Measurements from ENCODE around the gene RCBTB1.
"Not testable (repeated sequence)": the region's sequence is repeated elsewhere in the genome, so short reads cannot be mapped to it uniquely, and the experiment has no call there.

Gene RCBTB1

DNA sequence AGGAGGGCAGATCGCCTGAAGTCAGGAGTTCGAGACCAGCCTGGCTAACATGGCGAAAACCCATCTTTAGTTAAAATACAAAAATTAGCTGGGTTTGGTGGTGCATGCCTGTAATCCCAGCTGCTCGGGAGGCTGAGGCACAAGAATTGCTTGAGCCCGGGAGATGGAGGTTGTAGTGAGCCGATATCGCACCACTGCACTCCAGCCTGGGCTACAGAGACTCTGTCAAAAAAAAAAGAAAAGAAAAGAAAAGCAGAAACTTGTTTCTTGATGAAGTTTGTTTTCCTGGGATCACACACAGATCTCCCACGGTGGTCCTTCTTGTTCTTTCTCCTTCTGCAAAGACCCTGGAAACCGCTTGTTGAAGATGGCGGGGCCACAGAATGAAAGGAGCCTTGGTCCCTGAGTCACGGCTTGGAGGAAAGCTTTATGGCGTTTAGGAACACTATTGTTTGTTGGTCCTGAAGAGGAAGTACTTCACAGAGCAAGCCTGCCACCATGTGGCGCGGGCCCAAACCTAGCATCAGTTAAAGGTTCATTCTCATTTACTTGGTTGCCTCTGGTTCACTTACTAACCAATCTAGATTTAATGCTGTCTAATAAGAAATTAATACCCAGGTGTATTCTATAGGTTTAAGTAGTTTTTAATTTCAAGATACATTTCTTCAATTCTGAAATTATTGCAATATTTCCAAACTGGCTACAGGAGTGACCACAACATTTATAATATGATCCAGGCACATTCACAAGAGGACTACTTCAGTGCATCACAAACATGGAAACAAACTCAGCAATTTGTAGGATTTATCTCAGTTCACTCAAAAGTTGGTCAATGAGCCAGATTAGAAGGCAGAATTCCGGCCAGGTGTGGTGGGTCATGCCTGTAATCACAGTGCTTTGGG is 21.6 kb upstream of the RCBTB1 start:
- peak; percentile 39 for DNase-seq (ENCODE audit: low read depth, low spot score)

DNA sequence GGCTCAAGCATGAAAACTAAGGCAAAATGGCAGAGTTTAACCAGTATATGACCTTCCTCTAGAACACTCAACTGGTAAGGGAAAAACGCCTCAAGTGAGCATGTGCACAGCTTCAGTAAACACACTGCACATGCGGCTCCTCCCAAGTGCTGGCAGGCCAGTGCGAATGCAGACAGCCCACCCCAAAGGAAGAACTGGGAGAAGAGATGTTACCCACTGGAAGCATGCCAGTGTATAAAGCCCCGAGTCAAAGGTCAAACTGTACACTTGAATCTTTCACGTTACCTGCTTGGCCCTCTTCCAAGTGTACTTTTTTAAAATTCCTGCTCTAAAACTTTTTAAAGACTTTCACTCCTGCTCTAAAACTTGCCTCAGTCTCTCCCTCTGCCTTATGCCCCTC is 19.2 kb upstream of the RCBTB1 start:
- DNase-seq (ENCODE audit: low read depth, low spot score), result no peak

- DNase-seq (ENCODE audit: low read depth, low spot score), result not testable (repeated sequence)
Measured at GRCh38 chr13:49602615-49603014, 17.3 kb upstream of the RCBTB1 start.

- no peak for DNase-seq (ENCODE audit: low read depth, low spot score)
Measured at GRCh38 chr13:49602005-49602404, 16.6 kb upstream of the RCBTB1 start.

GRCh38 chr13:49597043-49597641 is 11.8 kb upstream of the RCBTB1 start:
- no peak for DNase-seq (ENCODE audit: low read depth, low spot score)

- DNase-seq (ENCODE audit: low read depth, low spot score), result no peak
Measured at GRCh38 chr13:49596221-49596620, 10.9 kb upstream of the RCBTB1 start.

- no peak for DNase-seq (ENCODE audit: low read depth, low spot score)
Measured at GRCh38 chr13:49594576-49594975, 9.2 kb upstream of the RCBTB1 start.

GRCh38 chr13:49593876-49594275 is 8.5 kb upstream of the RCBTB1 start:
- not testable (repeated sequence) for DNase-seq (ENCODE audit: low read depth, low spot score)

- DNase-seq (ENCODE audit: low read depth, low spot score), result not testable (repeated sequence)
Measured at GRCh38 chr13:49590714-49591113, 5.4 kb upstream of the RCBTB1 start.

DNA sequence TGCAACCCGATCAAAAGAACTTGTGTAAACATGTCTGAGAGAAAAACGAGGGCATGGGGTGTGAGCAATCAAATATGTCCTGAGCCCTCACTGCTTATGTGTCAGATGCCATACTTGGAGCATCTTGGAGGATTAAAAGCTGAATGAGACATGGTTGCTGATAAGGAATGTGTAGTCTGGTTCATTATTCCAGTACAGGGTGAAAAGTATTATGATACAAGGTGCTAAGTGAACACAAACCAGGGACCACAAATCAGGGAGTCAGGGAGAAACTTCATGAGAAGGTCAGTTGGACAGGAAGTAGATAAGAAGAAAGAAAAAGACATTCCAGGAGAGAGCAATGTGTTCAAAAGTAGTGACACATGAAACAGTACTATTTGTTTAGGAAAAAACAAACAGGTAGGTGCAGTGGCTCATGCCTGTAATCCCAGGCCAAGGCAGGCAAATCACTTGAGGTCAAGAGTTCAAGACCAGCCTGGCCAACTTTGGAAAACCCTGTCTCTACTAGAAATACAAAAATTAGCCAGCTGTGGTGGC is 2.0 kb upstream of the RCBTB1 start:
- no peak for DNase-seq (ENCODE audit: low read depth, low spot score)

DNA sequence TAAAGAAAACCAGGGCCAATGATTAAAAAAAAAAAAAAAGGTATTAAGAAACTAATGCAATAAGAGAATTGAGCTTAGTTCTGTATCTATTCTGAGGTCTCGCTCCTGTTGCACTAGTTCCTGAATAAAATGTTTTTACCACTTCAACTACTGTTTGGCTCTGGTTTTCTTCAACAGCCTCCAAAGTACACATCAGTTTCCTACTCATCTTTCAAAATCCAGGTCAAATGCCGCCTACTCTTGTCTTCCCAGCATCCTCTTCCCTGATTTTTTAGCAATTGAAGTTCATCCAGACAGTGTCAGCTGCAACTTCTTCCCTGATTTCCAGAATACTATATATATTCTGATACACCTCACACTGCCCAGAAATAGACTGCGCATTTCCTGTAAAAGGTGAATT is 1.4 kb upstream of the RCBTB1 start:
- no peak for DNase-seq (ENCODE audit: low read depth, low spot score)

- no peak for DNase-seq (ENCODE audit: low read depth, low spot score)
Measured at GRCh38 chr13:49584771-49585182, 581 bp downstream of the RCBTB1 start.

GRCh38 chr13:49580980-49581680 is 4.2 kb downstream of the RCBTB1 start:
- DNase-seq (ENCODE audit: low read depth, low spot score), result no peak

DNA sequence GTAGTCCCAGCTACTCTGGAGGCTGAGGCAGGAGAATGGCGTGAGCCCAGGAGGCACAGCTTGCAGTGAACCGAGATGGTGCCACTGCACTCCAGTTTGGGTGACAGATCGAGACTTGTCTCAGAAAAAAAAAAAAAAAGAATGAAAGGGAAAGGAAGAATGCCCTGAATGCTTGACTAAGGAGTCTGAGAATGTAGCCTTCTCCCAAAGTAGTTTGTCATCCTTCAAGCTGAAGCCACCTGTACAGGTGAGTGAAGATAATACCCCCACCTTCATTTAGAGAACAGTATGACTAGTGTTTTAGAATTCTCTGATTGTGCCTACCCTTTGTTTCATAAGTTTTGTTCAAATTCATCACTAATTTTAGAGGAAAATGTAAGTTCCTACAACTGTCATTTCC is 5.9 kb downstream of the RCBTB1 start:
- DNase-seq (ENCODE audit: low read depth, low spot score), result no peak

- DNase-seq (ENCODE audit: low read depth, low spot score), result no peak
Measured at GRCh38 chr13:49571299-49572240, 13.8 kb downstream of the RCBTB1 start.

- no peak for DNase-seq (ENCODE audit: low read depth, low spot score)
Measured at GRCh38 chr13:49569993-49570689, 15.2 kb downstream of the RCBTB1 start.

GRCh38 chr13:49567491-49567890 is 17.9 kb downstream of the RCBTB1 start:
- DNase-seq (ENCODE audit: low read depth, low spot score), result no peak

DNA sequence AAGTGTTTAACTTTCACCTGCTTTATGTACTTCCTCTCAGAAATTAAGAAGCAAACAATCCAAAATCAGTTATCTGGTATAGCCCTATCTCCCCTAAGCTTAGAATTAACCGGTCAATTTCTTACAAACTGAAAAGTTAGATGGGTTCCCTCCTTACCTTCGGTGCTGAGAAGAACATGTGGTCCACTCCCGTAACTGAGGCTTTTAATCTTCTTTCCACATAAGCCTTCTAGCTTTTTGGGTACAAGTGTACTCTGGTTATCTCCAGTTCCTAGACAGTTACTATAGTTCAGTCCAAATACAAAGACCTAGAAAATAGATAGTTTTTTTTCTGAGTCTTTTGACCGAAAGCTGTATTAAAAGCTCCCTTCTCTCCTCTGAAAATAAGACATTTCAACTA is 18.9 kb downstream of the RCBTB1 start:
- DNase-seq (ENCODE audit: low read depth, low spot score), result no peak

- not testable (repeated sequence) for DNase-seq (ENCODE audit: low read depth, low spot score)
Measured at GRCh38 chr13:49565461-49565860, 19.9 kb downstream of the RCBTB1 start.

- no peak for DNase-seq (ENCODE audit: low read depth, low spot score)
Measured at GRCh38 chr13:49563516-49563915, 21.8 kb downstream of the RCBTB1 start.

DNA sequence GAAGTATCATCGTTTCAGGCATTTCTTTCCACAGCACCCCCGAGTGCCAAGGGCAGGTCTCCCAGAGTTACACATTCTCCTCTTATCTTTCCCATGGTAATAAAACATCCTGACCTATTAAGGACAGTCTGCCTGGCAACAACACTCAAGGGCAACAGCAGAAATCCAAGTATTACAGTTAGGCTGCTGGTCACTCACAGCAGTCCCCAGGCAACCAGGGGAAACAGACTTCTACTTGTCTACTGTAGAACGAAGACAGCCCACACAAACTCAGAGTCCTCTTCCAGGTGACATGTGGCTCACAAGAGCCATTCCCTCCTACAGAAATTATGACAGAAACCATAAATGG is 24.3 kb downstream of the RCBTB1 start:
- no peak for DNase-seq (ENCODE audit: low read depth, low spot score)

Measured in activated naive CD8-positive, alpha-beta T cell treated with anti-CD3 and anti-CD28 coated beads, Interleukin-2, amount 50 U/mL, for 16 hours (primary cell).